IMR-90 (cell line): ENCODE results near the gene ACKR2. TPM values are rescaled to one million over a fixed set of nuclear protein-coding genes. Genes with fewer than 3 reads are reported as not detected.

ENCODE experiments used
- ATAC-seq: fragments of 200-7000 bp; cut with Tn5 transposase; 2 replicates; pipeline ENCODE4 v1.9.1; 2020; ENCODE audit warnings: low read depth, mild to moderate bottlenecking, moderate library complexity
- BruUV-seq: library from RNA; stranded (reverse); fragments of 400-500 nt; replicated peaks from 2 replicates; lab custom pipeline; 2021; lab: Mats Ljungman, UMichigan
- CTCF ChIA-PET: fragments of 300-600 bp; formaldehyde crosslinking; extraction: SDS; loops from one replicate; lab custom pipeline; 2021; ENCODE audit warnings: antibody characterized with exemption; lab: Yijun Ruan, JAX
- POLR2A ChIA-PET: fragments of 300-600 bp; sonication (Branson Sonifier 250); formaldehyde crosslinking; loops from one replicate; lab custom pipeline; 2022; ENCODE audit warnings: antibody characterized with exemption; ENCODE audit not compliant: unreplicated experiment; lab: Charles Lee
- DNase-seq: peaks from one replicate; pipeline ENCODE4 v3.0.0; 2013
- H2AFZ ChIP-seq: replicated peaks from 2 replicates; pipeline ENCODE3; 2013; ENCODE audit warnings: low read length, mild to moderate bottlenecking; ENCODE audit not compliant: poor library complexity
- H2AK5ac ChIP-seq: 2 replicates; pipeline ENCODE4 v1.6.1; 2013; ENCODE audit warnings: low read depth, low read length, inconsistent platforms
- H2AK9ac ChIP-seq: replicated peaks from 2 replicates; pipeline ENCODE3; 2013; ENCODE audit warnings: mild to moderate bottlenecking, low read depth, low read length, moderate library complexity; ENCODE audit not compliant: poor library complexity
- H2BK120ac ChIP-seq: 2 replicates; pipeline ENCODE4 v1.6.1; 2013; ENCODE audit warnings: low read depth, low read length, inconsistent platforms
- H2BK15ac ChIP-seq: 3 replicates; pipeline ENCODE4 v1.6.1; 2013; ENCODE audit warnings: low read depth, low read length, inconsistent platforms
- H2BK20ac ChIP-seq: 2 replicates; pipeline ENCODE4 v1.6.1; 2013; ENCODE audit warnings: low read depth, mild to moderate bottlenecking, inconsistent platforms, low read length, moderate library complexity
- H2BK5ac ChIP-seq: 2 replicates; pipeline ENCODE4 v1.6.1; 2013; ENCODE audit warnings: mild to moderate bottlenecking, low read depth, low read length, inconsistent platforms; ENCODE audit not compliant: poor library complexity, severe bottlenecking
- H3K14ac ChIP-seq: replicated peaks from 2 replicates; pipeline ENCODE4 v1.6.1; 2013; ENCODE audit warnings: low read depth, low read length, inconsistent platforms
- H3K18ac ChIP-seq: 2 replicates; pipeline ENCODE4 v1.6.1; 2013; ENCODE audit warnings: low read depth, low read length, control low read depth
- H3K23ac ChIP-seq: 2 replicates; pipeline ENCODE4 v1.6.1; 2013; ENCODE audit warnings: low read depth, low read length, inconsistent platforms
- H3K27ac ChIP-seq: 2 replicates; pipeline ENCODE4 v1.5.1; 2013; ENCODE audit warnings: mild to moderate bottlenecking, control low read depth, low read length; ENCODE audit not compliant: insufficient read depth
- H3K27me3 ChIP-seq: 2 replicates; pipeline ENCODE4 v1.6.1; 2013; ENCODE audit warnings: low read length; ENCODE audit not compliant: control insufficient read depth, insufficient read depth
- H3K36me3 ChIP-seq: 2 replicates; pipeline ENCODE4 v1.6.1; 2013; ENCODE audit warnings: low read length, mixed read lengths; ENCODE audit not compliant: control insufficient read depth, insufficient read depth
- H3K4ac ChIP-seq: 2 replicates; pipeline ENCODE4 v1.6.1; 2013; ENCODE audit warnings: low read depth, low read length, inconsistent platforms
- H3K4me1 ChIP-seq: 2 replicates; pipeline ENCODE4 v1.6.1; 2013; ENCODE audit warnings: low read length, mixed read lengths; ENCODE audit not compliant: control insufficient read depth, insufficient read depth
- H3K4me2 ChIP-seq: 2 replicates; pipeline ENCODE4 v1.6.1; 2013; ENCODE audit warnings: low read depth, mild to moderate bottlenecking, control low read depth, low read length, moderate library complexity
- H3K4me3 ChIP-seq: 2 replicates; pipeline ENCODE4 v1.5.1; 2013; ENCODE audit warnings: low read depth, mild to moderate bottlenecking, control low read depth, low read length, moderate library complexity; ENCODE audit not compliant: insufficient read depth
- H3K56ac ChIP-seq: 2 replicates; pipeline ENCODE4 v1.6.1; 2013; ENCODE audit warnings: low read length, inconsistent platforms; ENCODE audit not compliant: insufficient read depth; ENCODE audit errors: extremely low read depth
- H3K79me1 ChIP-seq, 2 experiments: 2 replicates each; pipeline ENCODE4 v1.6.1; 2013; ENCODE audit warnings: low read length in 2 of 2, inconsistent platforms in 1 of 2, low read depth in 1 of 2
- H3K9ac ChIP-seq: 2 replicates; pipeline ENCODE4 v1.6.1; 2013; ENCODE audit warnings: low read depth, low read length, control low read depth
- H3K9me1 ChIP-seq: 2 replicates; pipeline ENCODE4 v1.6.1; 2013; ENCODE audit warnings: low read length, inconsistent platforms; ENCODE audit not compliant: insufficient read depth
- H3K9me3 ChIP-seq: 2 replicates; pipeline ENCODE4 v1.6.1; 2013; ENCODE audit warnings: low read length; ENCODE audit not compliant: control insufficient read depth, insufficient read depth
- H4K20me1 ChIP-seq: 2 replicates; pipeline ENCODE4 v1.6.1; 2013; ENCODE audit warnings: low read length, inconsistent platforms; ENCODE audit not compliant: insufficient read depth
- H4K5ac ChIP-seq: 2 replicates; pipeline ENCODE4 v1.6.1; 2013; ENCODE audit warnings: mild to moderate bottlenecking, low read depth, low read length, control low read depth
- H4K8ac ChIP-seq, 2 experiments: 2 replicates each; pipeline ENCODE4 v1.6.1; 2013; ENCODE audit warnings: low read depth in 2 of 2, low read length in 2 of 2, control low read depth in 1 of 2, inconsistent platforms in 1 of 2
- H4K91ac ChIP-seq: 2 replicates; pipeline ENCODE4 v1.6.1; 2013; ENCODE audit warnings: low read depth, low read length, inconsistent platforms; ENCODE audit not compliant: insufficient read depth
- MAFK ChIP-seq: IDR thresholded peaks from 2 replicates; pipeline ENCODE4 v1.6.1; 2012; ENCODE audit warnings: low read depth, low read length, improper control_type of control experiment
- SMC3 ChIP-seq: fragments of 150-350 bp; IDR thresholded peaks from 2 replicates; pipeline ENCODE4 v1.6.1; 2016; ENCODE audit warnings: low read depth, mild to moderate bottlenecking, antibody characterized with exemption, low read length, moderate library complexity
- WGBS, 2 experiments: methylation state at CpG; one replicate each; pipeline versions ENCODE4 v1.1.5 to v1.1.7; 2013; ENCODE audit warnings: missing lambda C conversion rate in 2 of 2; ENCODE audit not compliant: insufficient read length in 1 of 2; ENCODE audit errors: extremely low coverage in 2 of 2; 5-methylcytosine and 5-hydroxymethylcytosine counted together
- dilution Hi-C: fragments of 300-500 bp; cut with HindIII; formaldehyde crosslinking; loops from one replicate; pipeline ENCODE4 v1.14.3; 2018; ENCODE audit warnings: low sequenced_read_pairs; ENCODE audit not compliant: unreplicated experiment
- in situ Hi-C: fragments of 300-500 bp; cut with MboI; formaldehyde crosslinking; loops from 3 replicates; pipeline ENCODE4 v1.14.3; 2019; ENCODE audit warnings: low sequenced_read_pairs, inconsistent platforms, mixed read lengths
- intact Hi-C: fragments of 100-400 bp; cut with micrococcal nuclease; formaldehyde crosslinking; loops from 2 replicates; pipeline ENCODE4 v1.10.0; 2022
- polyA plus RNA-seq, 3 experiments: library from polyadenylated mRNA; depleted of rRNA; stranded (reverse); fragments of >200 nt; gene quantifications; 2 replicates each; pipeline ENCODE4 v1.2.3, GENCODE V29; 2012; ENCODE audit warnings: low replicate concordance in 1 of 3
- total RNA-seq: library from RNA; depleted of rRNA; stranded (reverse); fragments of >200 nt; gene quantifications from 2 replicates; pipeline ENCODE4 v1.2.3, GENCODE V29; 2012
- TF ChIP-seq, protein P1 (sequence below): conservative IDR thresholded peaks from 2 replicates; pipeline ENCODE4 v1.5.1; 2012; ENCODE audit warnings: mild to moderate bottlenecking, low read depth, low read length, improper control_type of control experiment

The ACKR2 gene
- total and polyA plus RNA-seq, 2 of the 4 experiments (the other 2 are of a cell fraction), result 0.10 TPM; not detected in 1

GRCh38 chr3:42831321-42831713 is 22.1 kb downstream of the ACKR2 start:
- H2AFZ ChIP-seq, result no peak overlapping the region
- H2BK20ac ChIP-seq, result no peak overlapping the region
- WGBS, 2 experiments, result 5% methylated on average over 2 of the region's 3 CpGs; no CpG with 5 or more reads in 1 of the 2 experiments
- H3K9ac ChIP-seq, result no peak overlapping the region
- no peaks in the 10 kb centered on the region for H3K9me3 ChIP-seq
- H4K20me1 ChIP-seq, result no peaks in the 10 kb centered on the region
- dilution Hi-C loops, result no loop called here
- no peak overlapping the region for H3K23ac ChIP-seq
- no peak overlapping the region for H4K8ac ChIP-seq
- no peaks in the 10 kb centered on the region for H3K4me1 ChIP-seq
- no peak overlapping the region for H3K18ac ChIP-seq
- in situ Hi-C loops, result no loop called here
- no peak overlapping the region for H4K5ac ChIP-seq
- H3K14ac ChIP-seq, result no peak overlapping the region
- H3K4ac ChIP-seq, result no peak overlapping the region
- no peak overlapping the region for H2BK5ac ChIP-seq
- DNase-seq (peak; percentile 25), ATAC-seq (peak; percentile 56)
- no peak overlapping the region for H3K4me3 ChIP-seq
- H3K27me3 ChIP-seq, result peaks cover 20% of the 10 kb centered on the region
- TF ChIP-seq, protein P1, sequence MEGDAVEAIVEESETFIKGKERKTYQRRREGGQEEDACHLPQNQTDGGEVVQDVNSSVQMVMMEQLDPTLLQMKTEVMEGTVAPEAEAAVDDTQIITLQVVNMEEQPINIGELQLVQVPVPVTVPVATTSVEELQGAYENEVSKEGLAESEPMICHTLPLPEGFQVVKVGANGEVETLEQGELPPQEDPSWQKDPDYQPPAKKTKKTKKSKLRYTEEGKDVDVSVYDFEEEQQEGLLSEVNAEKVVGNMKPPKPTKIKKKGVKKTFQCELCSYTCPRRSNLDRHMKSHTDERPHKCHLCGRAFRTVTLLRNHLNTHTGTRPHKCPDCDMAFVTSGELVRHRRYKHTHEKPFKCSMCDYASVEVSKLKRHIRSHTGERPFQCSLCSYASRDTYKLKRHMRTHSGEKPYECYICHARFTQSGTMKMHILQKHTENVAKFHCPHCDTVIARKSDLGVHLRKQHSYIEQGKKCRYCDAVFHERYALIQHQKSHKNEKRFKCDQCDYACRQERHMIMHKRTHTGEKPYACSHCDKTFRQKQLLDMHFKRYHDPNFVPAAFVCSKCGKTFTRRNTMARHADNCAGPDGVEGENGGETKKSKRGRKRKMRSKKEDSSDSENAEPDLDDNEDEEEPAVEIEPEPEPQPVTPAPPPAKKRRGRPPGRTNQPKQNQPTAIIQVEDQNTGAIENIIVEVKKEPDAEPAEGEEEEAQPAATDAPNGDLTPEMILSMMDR, result peak; percentile 63
- no peak for TF ChIP-seq MAFK
- TF ChIP-seq SMC3, result peak; percentile 18; the same call in 1 of the 2 replicates
- H3K4me2 ChIP-seq, result no peak overlapping the region
- no peak overlapping the region for H2BK120ac ChIP-seq
- H3K56ac ChIP-seq, result no peak overlapping the region
- intact Hi-C loops, result loop anchor here (2.0 kb wide), 1 partner anchor 51 kb away; no protein-coding TSS in a partner anchor
- no peaks in the 10 kb centered on the region for H3K9me1 ChIP-seq
- H3K36me3 ChIP-seq, result no peaks in the 10 kb centered on the region
- ChIA-PET POLR2A (no interaction called here), CTCF (interaction anchor here (0.7 to 1.4 kb wide), 6 partner anchors 8 to 51 kb away, joined by 3 to 4 read pairs (median 3); no protein-coding TSS in a partner anchor)
- no peak overlapping the region for H2AK9ac ChIP-seq
- H3K27ac ChIP-seq, result no peak overlapping the region
- H2AK5ac ChIP-seq, result no peak overlapping the region
- BruUV-seq, result no TSS peak
- H2BK15ac ChIP-seq, result no peak overlapping the region
- no peaks in the 10 kb centered on the region for H3K79me1 ChIP-seq
- no peak overlapping the region for H4K91ac ChIP-seq
